OCI-LY3 (cell line): ENCODE results near the gene TRIO.

Experiments used
- H2AFZ ChIP-seq: fragments of 200-600, 300-600 bp; shearing (Covaris generic); 2 replicates; pipeline ENCODE4 v1.6.0; 2014; ENCODE audit warnings: antibody characterized with exemption, low read depth, low read length
- H3K27ac ChIP-seq: fragments of 200-600, 300-600 bp; sonication (generic); 2 replicates; pipeline ENCODE4 v1.5.1; 2014; ENCODE audit warnings: mild to moderate bottlenecking, low read length, moderate library complexity, mixed read lengths
- H3K27me3 ChIP-seq: fragments of 200-600, 300-600 bp; sonication (generic); 2 replicates; pipeline ENCODE4 v1.6.1; 2014; ENCODE audit warnings: low read depth, low read length, mixed read lengths
- H3K36me3 ChIP-seq: fragments of 200-600, 300-600 bp; sonication (generic); replicated peaks from 2 replicates; pipeline ENCODE3; 2014; ENCODE audit warnings: low read depth, low read length, mixed read lengths
- H3K4me1 ChIP-seq: fragments of 300-600, 200-600 bp; sonication (generic); 2 replicates; pipeline ENCODE4 v1.6.1; 2014; ENCODE audit warnings: low read length, mixed read lengths
- H3K4me2 ChIP-seq: fragments of 200-600, 300-600 bp; sonication (generic); 2 replicates; pipeline ENCODE4 v1.6.1; 2014; ENCODE audit warnings: low read length, mixed read lengths
- H3K4me3 ChIP-seq: fragments of 300-600, 200-600 bp; sonication (generic); 2 replicates; pipeline ENCODE4 v1.5.1; 2014; ENCODE audit warnings: antibody characterized with exemption, mild to moderate bottlenecking, low read length, moderate library complexity
- H3K79me2 ChIP-seq: fragments of 300-600, 200-600 bp; shearing (Covaris generic); 2 replicates; pipeline ENCODE4 v1.6.1; 2014; ENCODE audit warnings: mild to moderate bottlenecking, low read length, mixed read lengths
- H3K9ac ChIP-seq: fragments of 300-600, 200-600 bp; shearing (Covaris generic); 2 replicates; pipeline ENCODE4 v1.6.0; 2014; ENCODE audit warnings: mild to moderate bottlenecking, low read length, moderate library complexity
- H3K9me3 ChIP-seq: fragments of 200-600, 300-600 bp; shearing (Covaris generic); 2 replicates; pipeline ENCODE4 v1.6.1; 2014; ENCODE audit warnings: low read length, mixed read lengths; ENCODE audit not compliant: insufficient read depth
- H4K20me1 ChIP-seq: fragments of 200-600, 300-600 bp; sonication (generic); 2 replicates; pipeline ENCODE4 v1.6.1; 2016; ENCODE audit warnings: low read length, mixed read lengths; ENCODE audit not compliant: insufficient read depth
- EZH2phosphoT487 ChIP-seq: fragments of 200-600 bp; shearing (Covaris generic); IDR thresholded peaks from 2 replicates; pipeline ENCODE4 v1.6.1; 2018; ENCODE audit warnings: antibody characterized with exemption, mixed run types, low read depth
- TF ChIP-seq, protein P1 (sequence below): fragments of 200-600, 300-600 bp; sonication (generic); IDR thresholded peaks from 2 replicates; pipeline ENCODE4 v1.5.1; 2014; ENCODE audit warnings: antibody characterized with exemption, low read length, low read depth

The TRIO gene

GRCh38 chr5:14308384-14309154 lies 165.4 kb downstream of the TRIO start:
- no peaks in the 10 kb centered on the region for H3K36me3 ChIP-seq
- no peak overlapping the region for H2AFZ ChIP-seq
- no peak overlapping the region for H3K4me3 ChIP-seq
- no peak overlapping the region for H3K9ac ChIP-seq
- H3K4me1 ChIP-seq = no peaks in the 10 kb centered on the region
- no peaks in the 10 kb centered on the region for H3K9me3 ChIP-seq
- H3K4me2 ChIP-seq = no peak overlapping the region
- H3K79me2 ChIP-seq = no peaks in the 10 kb centered on the region
- no peaks in the 10 kb centered on the region for H4K20me1 ChIP-seq
- no peak for TF ChIP-seq EZH2phosphoT487
- TF ChIP-seq, protein P1, sequence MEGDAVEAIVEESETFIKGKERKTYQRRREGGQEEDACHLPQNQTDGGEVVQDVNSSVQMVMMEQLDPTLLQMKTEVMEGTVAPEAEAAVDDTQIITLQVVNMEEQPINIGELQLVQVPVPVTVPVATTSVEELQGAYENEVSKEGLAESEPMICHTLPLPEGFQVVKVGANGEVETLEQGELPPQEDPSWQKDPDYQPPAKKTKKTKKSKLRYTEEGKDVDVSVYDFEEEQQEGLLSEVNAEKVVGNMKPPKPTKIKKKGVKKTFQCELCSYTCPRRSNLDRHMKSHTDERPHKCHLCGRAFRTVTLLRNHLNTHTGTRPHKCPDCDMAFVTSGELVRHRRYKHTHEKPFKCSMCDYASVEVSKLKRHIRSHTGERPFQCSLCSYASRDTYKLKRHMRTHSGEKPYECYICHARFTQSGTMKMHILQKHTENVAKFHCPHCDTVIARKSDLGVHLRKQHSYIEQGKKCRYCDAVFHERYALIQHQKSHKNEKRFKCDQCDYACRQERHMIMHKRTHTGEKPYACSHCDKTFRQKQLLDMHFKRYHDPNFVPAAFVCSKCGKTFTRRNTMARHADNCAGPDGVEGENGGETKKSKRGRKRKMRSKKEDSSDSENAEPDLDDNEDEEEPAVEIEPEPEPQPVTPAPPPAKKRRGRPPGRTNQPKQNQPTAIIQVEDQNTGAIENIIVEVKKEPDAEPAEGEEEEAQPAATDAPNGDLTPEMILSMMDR = no peak
- H3K27me3 ChIP-seq = no peaks in the 10 kb centered on the region
- no peak overlapping the region for H3K27ac ChIP-seq

- no peak for TF ChIP-seq EZH2phosphoT487
- no peak overlapping the region for H3K4me2 ChIP-seq
- H4K20me1 ChIP-seq = no peaks in the 10 kb centered on the region
- no peaks in the 10 kb centered on the region for H3K27me3 ChIP-seq
- no peak overlapping the region for H3K9ac ChIP-seq
- H2AFZ ChIP-seq = no peak overlapping the region
- no peaks in the 10 kb centered on the region for H3K9me3 ChIP-seq
- H3K4me3 ChIP-seq = no peak overlapping the region
- H3K36me3 ChIP-seq = no peaks in the 10 kb centered on the region
- no peaks in the 10 kb centered on the region for H3K79me2 ChIP-seq
- no peaks in the 10 kb centered on the region for H3K4me1 ChIP-seq
- H3K27ac ChIP-seq = no peak overlapping the region
Measured at GRCh38 chr5:14309199-14309598, 166.1 kb downstream of the TRIO start.

- no peak overlapping the region for H2AFZ ChIP-seq
- H3K27ac ChIP-seq = no peak overlapping the region
- H3K4me1 ChIP-seq = no peaks in the 10 kb centered on the region
- H3K79me2 ChIP-seq = no peaks in the 10 kb centered on the region
- TF ChIP-seq EZH2phosphoT487 = no peak
- TF ChIP-seq, protein P1 = no peak
- no peaks in the 10 kb centered on the region for H3K36me3 ChIP-seq
- no peaks in the 10 kb centered on the region for H3K9me3 ChIP-seq
- no peaks in the 10 kb centered on the region for H4K20me1 ChIP-seq
- H3K4me3 ChIP-seq = no peak overlapping the region
- no peak overlapping the region for H3K4me2 ChIP-seq
- H3K27me3 ChIP-seq = no peaks in the 10 kb centered on the region
- no peak overlapping the region for H3K9ac ChIP-seq
Measured at GRCh38 chr5:14309878-14310531, 166.9 kb downstream of the TRIO start.

GRCh38 chr5:14310901-14311300 lies 167.8 kb downstream of the TRIO start:
- TF ChIP-seq EZH2phosphoT487 = no peak
- Histone ChIP-seq H3K4me3 (no peak overlapping the region), H3K36me3 (no peaks in the 10 kb centered on the region), H3K4me2 (no peak overlapping the region), H3K79me2 (no peaks in the 10 kb centered on the region), H3K27me3 (no peaks in the 10 kb centered on the region), H3K9ac (no peak overlapping the region), H3K27ac (no peak overlapping the region), H3K4me1 (no peaks in the 10 kb centered on the region), H2AFZ (no peak overlapping the region), H4K20me1 (no peaks in the 10 kb centered on the region), H3K9me3 (no peaks in the 10 kb centered on the region)
